Skeletal muscle satellite cell (primary cell): ENCODE measurements around the gene MXD4. TPM values are rescaled to one million over a fixed set of nuclear protein-coding genes. Genes with fewer than 3 reads are reported as not detected.
A peak's percentile ranks its signal among the peaks of the same experiment; 100 is the strongest.

Experiments used
- H3K27me3 ChIP-seq: 2 replicates; pipeline ENCODE4 v1.7.0; 2013; ENCODE audit warnings: low read length; ENCODE audit not compliant: control insufficient read depth, insufficient read depth
- H3K36me3 ChIP-seq: 2 replicates; pipeline ENCODE4 v1.7.0; 2013; ENCODE audit warnings: mild to moderate bottlenecking, control low read depth, low read length; ENCODE audit not compliant: insufficient read depth
- H3K4me1 ChIP-seq: 2 replicates; pipeline ENCODE4 v1.7.0; 2013; ENCODE audit warnings: low read length; ENCODE audit not compliant: control insufficient read depth, insufficient read depth
- H3K4me2 ChIP-seq: 2 replicates; pipeline ENCODE4 v1.7.0; 2013; ENCODE audit warnings: mild to moderate bottlenecking, low read length
- H3K4me3 ChIP-seq: 2 replicates; pipeline ENCODE4 v1.7.0; 2013; ENCODE audit warnings: low read length
- H3K9ac ChIP-seq: 2 replicates; pipeline ENCODE4 v1.7.0; 2013; ENCODE audit warnings: mild to moderate bottlenecking, low read depth, low read length, moderate library complexity
- H3K9me3 ChIP-seq: replicated peaks from 2 replicates; pipeline ENCODE4 v1.7.0; 2013; ENCODE audit warnings: mild to moderate bottlenecking, control low read depth, low read length
- total RNA-seq: library from RNA; depleted of rRNA; stranded (reverse); fragments of >200 nt; gene quantifications from 2 replicates; pipeline ENCODE4 v1.2.3, GENCODE V29; 2012; rRNA removed

MXD4 gene, protein sequence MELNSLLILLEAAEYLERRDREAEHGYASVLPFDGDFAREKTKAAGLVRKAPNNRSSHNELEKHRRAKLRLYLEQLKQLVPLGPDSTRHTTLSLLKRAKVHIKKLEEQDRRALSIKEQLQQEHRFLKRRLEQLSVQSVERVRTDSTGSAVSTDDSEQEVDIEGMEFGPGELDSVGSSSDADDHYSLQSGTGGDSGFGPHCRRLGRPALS
- total RNA-seq = 38.9 and 43.9 TPM in 2 replicates

- H3K4me3 ChIP-seq = peak within 1 kb of the TSS; percentile 95
- no peaks in the 10 kb centered on the region for H3K9me3 ChIP-seq
- H3K4me1 ChIP-seq = peaks cover 61% of the 10 kb centered on the region
Observed at GRCh38 chr4:2261853-2262144, at the start of gene MXD4. TSS of gene MXD4 (minus strand) at chr4:2262109. CDS start at chr4:2261980, 129 bp downstream.

GRCh38 chr4:2306773-2307410, 45.0 kb upstream of the MXD4 start:
- Histone ChIP-seq H3K9me3 (peaks cover 6% of the 10 kb centered on the region), H3K9ac (no peak overlapping the region), H3K4me2 (no peak overlapping the region), H3K4me3 (no peak overlapping the region), H3K4me1 (no peaks in the 10 kb centered on the region), H3K27me3 (peaks cover 9% of the 10 kb centered on the region), H3K36me3 (no peaks in the 10 kb centered on the region)

More at GRCh38 chr4:2261853-2262144, at the start of gene MXD4:
- Histone ChIP-seq H3K4me2 (peak within 1 kb of the TSS; percentile 100), H3K36me3 (peaks cover 31% of the 10 kb centered on the region), H3K9ac (peak within 1 kb of the TSS; percentile 95), H3K27me3 (no peaks in the 10 kb centered on the region)

- no peak overlapping the region for H3K4me2 ChIP-seq
- no peaks in the 10 kb centered on the region for H3K4me1 ChIP-seq
- H3K9ac ChIP-seq = no peak overlapping the region
- no peak overlapping the region for H3K4me3 ChIP-seq
- peaks cover 6% of the 10 kb centered on the region for H3K9me3 ChIP-seq
- peaks cover 9% of the 10 kb centered on the region for H3K27me3 ChIP-seq
- H3K36me3 ChIP-seq = no peaks in the 10 kb centered on the region
Observed at GRCh38 chr4:2305766-2306501, 44.0 kb upstream of the MXD4 start.

- Histone ChIP-seq H3K4me1 (no peaks in the 10 kb centered on the region), H3K36me3 (no peaks in the 10 kb centered on the region), H3K9me3 (peaks cover 6% of the 10 kb centered on the region), H3K4me3 (no peak overlapping the region), H3K27me3 (peaks cover 14% of the 10 kb centered on the region), H3K9ac (no peak overlapping the region), H3K4me2 (no peak overlapping the region)
Observed at GRCh38 chr4:2304877-2305561, 43.1 kb upstream of the MXD4 start.

GRCh38 chr4:2304321-2304876, 42.5 kb upstream of the MXD4 start:
- Histone ChIP-seq H3K9me3 (peaks cover 6% of the 10 kb centered on the region), H3K4me3 (no peak overlapping the region), H3K4me2 (no peak overlapping the region), H3K9ac (no peak overlapping the region), H3K36me3 (no peaks in the 10 kb centered on the region), H3K27me3 (peaks cover 16% of the 10 kb centered on the region), H3K4me1 (no peaks in the 10 kb centered on the region)

DNA sequence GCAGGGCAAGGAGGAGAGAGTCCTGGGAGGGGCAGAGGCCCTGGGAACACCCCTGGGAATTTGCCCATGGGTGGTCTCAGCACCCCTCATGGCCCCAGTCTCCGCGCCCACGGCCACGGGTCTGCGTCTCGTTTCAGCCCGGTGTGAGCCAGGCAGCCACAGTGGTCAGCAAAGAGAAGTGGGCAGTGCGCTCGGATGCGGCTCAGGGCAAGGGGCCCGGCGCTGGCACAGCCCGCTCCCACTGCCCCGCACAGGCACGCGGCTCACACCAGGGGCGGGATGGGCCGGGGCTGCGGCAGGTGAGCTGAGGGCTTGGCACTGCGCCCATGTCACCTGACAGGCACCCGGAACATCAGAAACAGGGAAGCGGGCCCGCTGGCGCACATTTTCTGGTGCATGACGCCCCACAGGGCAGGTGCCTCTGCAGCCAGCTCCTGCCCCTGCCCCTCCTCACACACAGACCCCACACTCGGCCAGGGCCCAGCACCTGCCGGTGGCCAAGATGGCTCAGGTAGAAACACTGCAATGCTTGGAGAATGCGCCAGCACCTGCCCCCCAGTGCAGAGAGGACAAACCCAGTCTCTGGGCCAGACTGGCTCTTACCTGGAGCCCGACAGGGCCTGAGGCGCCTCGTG, 41.9 kb upstream of the MXD4 start:
- peaks cover 13% of the 10 kb centered on the region for H3K27me3 ChIP-seq
- peaks cover 6% of the 10 kb centered on the region for H3K9me3 ChIP-seq
- H3K36me3 ChIP-seq = no peaks in the 10 kb centered on the region
- no peak overlapping the region for H3K4me2 ChIP-seq
- H3K4me1 ChIP-seq = no peaks in the 10 kb centered on the region
- H3K9ac ChIP-seq = no peak overlapping the region
- H3K4me3 ChIP-seq = no peak overlapping the region

- Histone ChIP-seq H3K4me2 (no peak overlapping the region), H3K4me1 (no peaks in the 10 kb centered on the region)
Observed at GRCh38 chr4:2303121-2303685, 41.3 kb upstream of the MXD4 start.

GRCh38 chr4:2302387-2303119, 40.6 kb upstream of the MXD4 start:
- Histone ChIP-seq H3K27me3 (peaks cover 26% of the 10 kb centered on the region), H3K4me3 (no peak overlapping the region), H3K4me2 (no peak overlapping the region), H3K4me1 (no peaks in the 10 kb centered on the region), H3K9me3 (peaks cover 6% of the 10 kb centered on the region), H3K9ac (no peak overlapping the region), H3K36me3 (no peaks in the 10 kb centered on the region)

More at GRCh38 chr4:2303121-2303685, 41.3 kb upstream of the MXD4 start:
- H3K36me3 ChIP-seq = no peaks in the 10 kb centered on the region
- H3K9me3 ChIP-seq = peaks cover 6% of the 10 kb centered on the region
- no peak overlapping the region for H3K9ac ChIP-seq
- H3K4me3 ChIP-seq = no peak overlapping the region
- H3K27me3 ChIP-seq = peaks cover 19% of the 10 kb centered on the region

DNA sequence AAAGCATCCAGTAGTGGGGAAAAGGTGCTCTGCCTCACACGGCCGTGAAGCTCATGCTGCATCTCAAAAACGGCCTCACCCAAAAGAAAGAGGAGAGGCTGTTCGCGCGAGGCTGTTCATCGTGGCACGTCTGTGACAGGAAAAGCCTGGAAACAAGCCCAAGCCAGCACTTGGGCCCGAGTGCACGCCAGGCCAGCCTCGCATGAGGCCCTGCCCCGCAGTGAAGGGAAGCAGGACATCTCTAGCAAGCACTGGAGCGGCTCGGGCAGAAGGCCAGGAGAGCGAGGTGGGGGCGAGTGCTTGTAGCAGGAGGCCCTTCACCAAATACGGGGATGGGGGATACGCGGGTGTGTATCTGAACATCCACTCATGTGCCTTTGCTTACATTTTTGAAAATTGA, 39.9 kb upstream of the MXD4 start:
- Histone ChIP-seq H3K9me3 (peaks cover 6% of the 10 kb centered on the region), H3K4me1 (no peaks in the 10 kb centered on the region), H3K4me2 (no peak overlapping the region), H3K9ac (no peak overlapping the region), H3K4me3 (no peak overlapping the region), H3K36me3 (no peaks in the 10 kb centered on the region), H3K27me3 (peaks cover 28% of the 10 kb centered on the region)

DNA sequence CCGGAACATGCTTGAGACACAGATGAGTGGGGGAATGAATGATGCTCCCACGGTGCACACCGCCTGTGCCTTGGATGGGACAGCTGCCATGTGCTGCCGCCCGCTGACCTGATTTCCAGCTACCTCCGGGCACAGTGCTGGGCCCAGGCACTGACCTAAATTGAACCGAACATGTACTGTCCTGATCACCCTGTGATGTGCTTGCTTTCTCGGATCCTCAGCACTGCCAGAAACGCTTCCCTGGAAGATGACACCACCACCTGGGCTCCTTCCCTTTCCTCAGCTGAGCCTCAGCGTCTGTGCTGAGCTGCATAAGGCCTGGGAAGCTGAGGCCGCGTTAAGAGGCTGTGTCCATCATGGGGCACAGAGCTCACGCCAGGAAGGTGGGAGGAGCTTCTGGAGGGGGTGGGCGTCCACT, 39.3 kb upstream of the MXD4 start:
- no peaks in the 10 kb centered on the region for H3K4me1 ChIP-seq
- no peak overlapping the region for H3K4me2 ChIP-seq
- H3K9ac ChIP-seq = no peak overlapping the region
- no peaks in the 10 kb centered on the region for H3K36me3 ChIP-seq
- H3K27me3 ChIP-seq = peaks cover 27% of the 10 kb centered on the region
- no peak overlapping the region for H3K4me3 ChIP-seq
- peaks cover 6% of the 10 kb centered on the region for H3K9me3 ChIP-seq
